DMS79 (cell line): Measurements from ENCODE around the gene STN1.

Experiments used
- DNase-seq: peaks from one replicate; lab custom pipeline; 2025; lab: John Stamatoyannopoulos, UW

The STN1 gene

DNA sequence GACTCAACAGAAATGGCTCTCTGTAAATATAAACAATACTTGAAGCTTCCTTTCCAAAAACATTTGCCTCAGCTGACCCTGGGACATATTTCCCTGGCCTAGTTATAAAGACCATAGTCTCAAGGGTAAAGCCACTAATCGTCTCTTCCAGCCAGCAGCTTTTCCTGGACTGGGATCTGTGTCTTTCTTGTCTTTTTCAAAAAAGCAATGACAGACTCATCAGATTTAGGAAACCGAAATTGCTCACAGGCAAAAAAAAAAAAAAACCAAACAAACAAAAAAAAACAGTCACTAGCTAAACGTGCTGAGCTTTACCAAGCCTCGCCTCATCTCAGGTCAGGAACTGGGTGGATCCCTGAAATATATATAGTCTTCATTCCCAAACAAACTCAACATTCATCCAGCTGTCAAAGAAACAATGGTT is 23.5 kb downstream of the STN1 start:
- no peak for DNase-seq

- no peak for DNase-seq
Observed at GRCh38 chr10:103893817-103894216, 24.2 kb downstream of the STN1 start.

- DNase-seq, result no peak
Observed at GRCh38 chr10:103892181-103892580, 25.8 kb downstream of the STN1 start.

DNA sequence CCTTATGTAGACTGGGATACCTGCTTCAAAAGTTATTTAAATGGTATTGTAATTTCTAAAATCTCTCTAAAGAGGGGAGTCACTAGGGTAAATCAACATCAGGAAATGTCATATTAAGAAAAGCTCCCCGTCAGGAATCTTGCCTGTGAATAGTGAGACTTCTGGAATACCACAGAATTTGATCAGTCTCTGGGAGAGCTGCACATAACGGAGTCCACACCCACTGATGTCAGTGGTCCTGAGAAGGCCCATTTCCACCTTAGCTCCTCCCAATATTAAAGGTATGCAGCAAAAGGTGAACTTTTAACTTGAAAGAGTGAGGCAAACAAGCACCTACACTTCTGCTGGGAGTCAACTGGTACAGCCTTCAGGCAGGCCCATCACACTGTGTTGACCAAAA is 27.3 kb downstream of the STN1 start:
- DNase-seq, result no peak

GRCh38 chr10:103890194-103890658 is 27.8 kb downstream of the STN1 start:
- peak; percentile 8 for DNase-seq

- DNase-seq, result no peak
Observed at GRCh38 chr10:103889121-103889720, 28.8 kb downstream of the STN1 start.

- peak; percentile 10 for DNase-seq
Observed at GRCh38 chr10:103888113-103888841, 29.7 kb downstream of the STN1 start.

- no peak for DNase-seq
Observed at GRCh38 chr10:103885617-103886016, 32.4 kb downstream of the STN1 start.

GRCh38 chr10:103884681-103885139 is 33.3 kb downstream of the STN1 start:
- DNase-seq, result peak; percentile 2

DNA sequence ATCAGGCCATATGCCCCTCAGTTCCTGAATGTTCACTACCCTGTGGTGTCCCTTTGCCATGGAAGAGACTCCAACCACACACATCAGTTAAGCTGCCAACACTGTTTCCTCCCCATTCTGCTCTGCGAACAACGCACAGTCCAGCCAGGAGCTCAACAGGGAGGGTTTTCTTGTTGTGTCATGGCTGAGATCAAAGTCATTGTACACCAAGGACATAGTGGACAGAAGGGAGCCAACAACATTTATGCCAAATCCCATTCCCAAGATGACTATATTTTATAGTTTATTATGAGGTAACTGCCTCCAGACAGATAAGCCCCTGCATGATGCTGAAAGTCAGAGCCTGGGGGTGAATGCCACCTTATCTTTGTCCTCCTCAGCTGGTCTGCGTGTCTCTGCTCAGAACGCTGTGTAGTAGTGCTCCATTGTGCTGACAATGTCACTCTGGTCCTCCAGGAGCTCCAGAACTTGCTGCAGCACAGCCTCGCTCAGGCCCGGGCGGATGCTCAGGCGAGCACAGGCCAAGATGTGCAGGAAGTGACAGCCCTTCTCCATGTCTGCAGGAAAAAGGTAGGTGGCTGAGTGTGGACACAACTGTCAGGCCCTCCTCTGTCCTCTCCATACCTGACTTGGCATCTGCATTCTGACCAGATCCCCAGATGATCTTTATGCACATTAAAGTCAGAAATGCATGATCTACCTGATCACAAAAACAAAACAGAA is 35.5 kb downstream of the STN1 start:
- DNase-seq, result no peak

DNA sequence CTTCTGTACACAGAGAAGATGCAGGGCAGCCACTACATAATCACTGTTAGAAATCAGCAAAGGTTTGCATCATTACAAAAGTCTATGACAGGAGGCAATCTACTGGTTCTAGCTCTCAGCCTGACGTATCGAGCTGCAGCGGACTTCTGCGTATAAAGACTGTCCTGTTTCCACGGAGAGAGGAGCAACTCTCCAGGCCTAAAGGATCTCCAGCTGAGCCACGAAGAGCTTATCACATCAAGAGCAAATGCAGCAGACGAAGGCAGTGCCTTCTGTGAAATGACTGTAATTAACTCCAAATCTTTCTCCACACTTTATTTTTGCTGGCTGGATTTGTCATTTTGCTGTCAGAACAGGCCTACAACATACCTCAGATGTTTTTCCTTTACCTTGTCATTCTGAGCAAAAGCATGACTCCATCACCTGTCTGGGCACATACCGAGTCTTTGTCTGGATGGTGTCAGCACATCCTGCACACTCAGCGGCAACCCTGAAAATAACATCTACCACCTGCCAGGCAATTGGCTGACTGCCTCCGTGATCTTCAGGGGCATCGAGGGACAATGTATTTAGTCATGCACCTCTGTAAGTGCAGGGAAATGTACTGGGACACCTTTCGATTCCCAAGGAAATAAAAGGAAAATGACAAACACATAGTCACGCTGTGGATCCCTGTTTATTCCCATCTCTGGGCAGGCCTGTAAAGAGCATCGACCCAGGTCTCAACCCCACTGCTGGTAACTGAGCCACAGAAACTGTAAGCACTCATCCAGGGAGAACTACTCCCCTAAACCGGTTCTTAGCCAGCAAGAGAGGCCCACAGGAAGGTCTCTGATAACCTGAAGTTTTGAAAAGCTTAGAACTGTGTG is 36.3 kb downstream of the STN1 start:
- peak; percentile 20 for DNase-seq

DNA sequence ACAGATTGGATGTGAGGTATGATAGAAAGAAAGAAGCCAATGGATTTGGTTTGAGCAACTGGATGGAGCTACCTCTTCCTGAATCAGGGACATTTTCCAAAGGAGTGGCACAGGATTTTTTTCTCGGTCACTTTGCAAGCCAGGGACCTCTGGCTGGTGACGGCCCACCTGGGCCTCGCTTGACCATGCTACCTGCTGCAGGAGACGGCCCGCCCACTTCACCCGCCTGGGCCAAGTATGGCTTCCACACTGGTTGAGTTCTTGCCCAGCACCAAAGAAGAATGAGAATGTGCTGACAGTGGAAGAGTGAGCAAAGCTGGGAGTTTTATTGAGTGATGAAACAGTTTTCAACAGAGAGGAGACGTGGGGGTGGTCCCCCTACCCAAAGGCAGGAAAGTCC is 38.2 kb downstream of the STN1 start:
- DNase-seq, result no peak

- no peak for DNase-seq
Observed at GRCh38 chr10:103879409-103879808, 38.6 kb downstream of the STN1 start.

DNA sequence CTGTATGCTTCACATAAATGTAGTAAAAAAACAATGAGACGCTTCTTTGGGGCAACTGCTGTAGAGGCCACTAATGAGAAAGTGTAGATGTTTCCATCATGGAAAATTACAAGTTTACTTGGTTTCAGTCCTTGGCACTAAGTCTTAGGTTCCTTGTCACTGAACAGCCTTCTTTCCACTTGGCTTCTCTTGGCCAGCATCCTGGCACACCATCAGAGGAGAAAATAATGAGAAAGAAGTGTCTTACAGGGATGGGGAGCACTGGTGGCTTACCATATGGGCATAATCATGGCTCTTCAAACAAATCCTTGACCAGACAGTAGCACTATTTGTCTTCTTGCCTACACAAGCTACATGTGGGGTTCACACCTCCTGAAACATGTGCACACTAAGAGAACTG is 40.1 kb downstream of the STN1 start:
- no peak for DNase-seq

DNA sequence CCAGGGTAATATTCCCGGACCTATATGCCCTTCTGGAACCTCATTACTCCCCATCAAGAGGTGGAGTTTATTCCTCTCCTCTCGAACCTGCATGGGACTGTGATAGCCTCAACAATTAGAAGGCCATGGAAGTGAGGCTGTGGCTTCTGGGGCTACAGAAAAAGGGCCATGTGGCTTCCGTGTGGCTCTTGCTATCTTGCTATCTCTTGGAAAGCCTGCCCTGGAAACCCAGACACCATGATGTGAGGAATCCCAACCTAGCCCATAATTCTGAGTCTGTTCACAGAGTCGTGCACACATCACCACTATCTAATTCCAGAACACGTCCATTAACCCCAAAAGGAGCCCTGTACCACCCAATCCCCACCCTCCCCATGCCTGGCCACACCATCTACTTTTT is 41.8 kb downstream of the STN1 start:
- DNase-seq, result no peak

- DNase-seq, result no peak
Observed at GRCh38 chr10:103874730-103875129, 43.3 kb downstream of the STN1 start.

GRCh38 chr10:103872137-103872931 is 45.6 kb downstream of the STN1 start:
- no peak for DNase-seq

DNA sequence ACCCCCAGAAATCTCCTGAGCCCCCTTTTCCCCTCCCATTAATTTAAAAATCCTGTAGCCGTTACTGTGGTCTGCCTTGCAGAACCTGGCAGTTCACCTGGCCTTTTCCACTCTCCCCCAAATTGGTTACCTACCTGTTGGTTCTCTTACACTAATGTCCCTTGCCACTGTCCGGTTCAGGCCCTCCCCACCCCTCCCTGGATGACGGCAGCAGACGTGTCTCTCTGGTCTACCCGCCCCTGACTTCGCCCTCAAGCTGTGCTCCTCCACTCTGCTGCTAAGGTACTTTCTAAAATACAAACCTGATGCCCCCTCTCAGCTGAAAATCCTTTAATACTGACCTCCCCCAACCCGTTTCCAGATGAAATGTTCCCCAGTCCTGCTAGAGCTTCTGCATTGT is 47.0 kb downstream of the STN1 start:
- no peak for DNase-seq

DNA sequence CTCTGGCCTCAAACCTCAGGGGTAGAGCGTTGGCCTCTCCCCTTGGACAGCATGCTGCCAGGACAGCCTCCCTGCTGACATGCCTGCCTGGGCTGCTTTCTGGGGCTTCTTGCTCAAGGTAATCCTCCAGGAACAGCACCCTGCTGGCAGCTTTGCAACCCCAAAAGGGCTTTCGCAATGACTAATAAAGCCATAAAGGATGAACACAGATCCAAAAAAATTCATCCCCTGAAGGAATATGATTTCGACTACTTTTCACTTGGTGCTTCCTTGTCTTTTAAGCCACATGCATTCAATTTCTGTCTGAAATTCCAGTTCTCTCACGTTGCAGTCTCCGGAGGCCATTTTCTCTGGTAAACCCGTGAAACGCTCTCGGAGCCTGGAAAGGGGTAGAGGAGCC is 47.5 kb downstream of the STN1 start:
- DNase-seq, result no peak

DNA sequence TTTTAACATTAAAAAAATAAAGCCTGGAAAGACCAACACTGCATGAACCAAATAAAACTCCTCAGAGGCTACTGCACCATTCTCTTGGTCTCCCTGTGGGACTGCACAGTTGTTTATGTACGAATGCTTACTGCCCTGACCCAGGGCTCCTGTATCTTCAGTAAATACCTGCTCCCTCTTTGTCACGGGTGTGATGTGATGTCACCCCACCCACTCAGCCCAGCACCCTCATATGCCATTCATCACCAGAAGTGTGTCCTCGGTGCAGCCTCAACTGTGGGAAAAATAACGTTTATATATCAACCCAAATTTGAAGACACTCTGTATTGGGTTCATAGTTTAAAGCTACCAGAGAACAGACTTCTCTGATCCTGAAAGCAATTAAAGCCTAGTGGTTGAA is 48.6 kb downstream of the STN1 start:
- no peak for DNase-seq

GRCh38 chr10:103868200-103868599 is 49.8 kb downstream of the STN1 start:
- DNase-seq, result no peak
